Activated CD8-positive, alpha-beta T cell treated with anti-CD3 and anti-CD28 coated beads for 36 hours (primary cell): ENCODE data around the gene MVB12B. TPM values are rescaled to one million over a fixed set of nuclear protein-coding genes. Genes with fewer than 3 reads are reported as not detected.
"Not testable (repeated sequence)": the region's sequence is repeated elsewhere in the genome, so short reads cannot be mapped to it uniquely, and the experiment has no call there.

ENCODE experiments used
- ATAC-seq: fragments of 200-7000 bp; cut with Tn5 transposase; one replicate; pipeline ENCODE4 v1.10.0; 2021; ENCODE audit warnings: mild to moderate bottlenecking, moderate library complexity
- CTCF ChIA-PET: fragments of 350-600 bp; sonication (Branson Sonifier 250); formaldehyde crosslinking; loops from one replicate; lab custom pipeline; 2021; ENCODE audit warnings: antibody characterized with exemption; lab: Charles Lee
- POLR2A ChIA-PET: fragments of 350-600 bp; sonication (Branson Sonifier 250); formaldehyde crosslinking; loops from one replicate; lab custom pipeline; 2021; ENCODE audit warnings: antibody characterized with exemption; lab: Charles Lee
- DNase-seq: peaks from one replicate; pipeline ENCODE4 v3.0.0-alpha.2; 2020
- H3K27ac Mint-ChIP-seq: one replicate; pipeline ENCODE4 v1.8.0; 2021; ENCODE audit warnings: mild to moderate bottlenecking, mixed read lengths
- H3K27me3 Mint-ChIP-seq: one replicate; pipeline ENCODE4 v1.8.0; 2021; ENCODE audit warnings: mixed read lengths
- H3K36me3 Mint-ChIP-seq: one replicate; pipeline ENCODE4 v1.8.0; 2021; ENCODE audit warnings: low read depth, mixed read lengths
- H3K4me1 Mint-ChIP-seq: one replicate; pipeline ENCODE4 v1.8.0; 2021; ENCODE audit warnings: low read depth, mixed read lengths
- H3K4me3 Mint-ChIP-seq: one replicate; pipeline ENCODE4 v1.8.0; 2021; ENCODE audit warnings: mild to moderate bottlenecking, moderate library complexity, mixed read lengths
- H3K9me3 Mint-ChIP-seq: one replicate; pipeline ENCODE4 v1.8.0; 2021; ENCODE audit warnings: mixed read lengths
- intact Hi-C: fragments of 100-400 bp; cut with micrococcal nuclease; formaldehyde crosslinking; loops from one replicate; pipeline ENCODE4 v1.10.0; 2022
- total RNA-seq, 2 experiments: library from RNA; stranded (reverse); gene quantifications; one replicate each; pipeline ENCODE4 v1.2.3, GENCODE V29; 2021
- TF ChIP-seq, protein P1 (sequence below): fragments of 200-600 bp; IDR thresholded peaks from one replicate; pipeline ENCODE4 v1.8.0; 2022; ENCODE audit warnings: antibody characterized with exemption, mild to moderate bottlenecking

MVB12B gene
- total RNA-seq, 2 experiments from 2014 or later: 6.4 to 6.6 TPM

DNA sequence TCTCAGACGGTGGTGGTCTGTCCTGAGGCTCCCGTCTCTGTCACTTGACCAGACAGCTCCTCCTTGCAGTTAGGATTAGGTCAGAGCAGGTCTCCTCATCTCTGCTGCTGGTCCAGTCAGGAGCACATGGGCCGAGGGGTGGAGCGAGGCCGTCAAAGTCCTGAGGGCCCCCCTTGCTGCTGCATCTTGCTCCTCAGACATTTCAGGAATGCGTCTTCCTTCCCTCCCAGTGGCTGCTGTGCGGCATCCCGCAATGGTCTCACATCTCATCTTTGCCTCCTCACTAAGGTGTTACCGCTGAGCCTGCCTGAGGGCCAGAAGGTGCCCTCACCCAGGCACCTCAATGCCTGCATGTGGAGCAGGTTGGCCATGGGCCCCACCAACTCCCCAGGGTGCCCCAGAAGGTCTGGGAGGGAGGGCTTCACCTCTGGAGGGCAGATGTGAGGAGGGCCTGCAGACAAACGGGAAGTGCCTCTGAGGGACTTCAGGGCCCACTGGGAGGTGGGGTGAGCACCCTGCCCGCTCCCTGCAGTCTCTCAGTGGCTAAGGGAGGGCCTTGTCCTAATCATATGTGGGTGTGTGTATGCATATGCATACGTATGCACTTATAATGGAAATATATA lies 149.4 kb downstream of the MVB12B start:
- peaks cover 3% of the 10 kb centered on the region for H3K9me3 Mint-ChIP-seq
- CTCF ChIA-PET: no interaction called here
- POLR2A ChIA-PET: interaction anchor here (0.6 kb wide), 1 partner anchor 1615 kb away, joined by 3 read pairs; the partner anchor contains the start of gene RPL35
- H3K27me3 Mint-ChIP-seq: peaks cover 3% of the 10 kb centered on the region
- ATAC-seq (no peak), DNase-seq (no peak)
- H3K4me1 Mint-ChIP-seq: peaks cover 36% of the 10 kb centered on the region
- peaks cover 3% of the 10 kb centered on the region for H3K36me3 Mint-ChIP-seq
- TF ChIP-seq, protein P1, sequence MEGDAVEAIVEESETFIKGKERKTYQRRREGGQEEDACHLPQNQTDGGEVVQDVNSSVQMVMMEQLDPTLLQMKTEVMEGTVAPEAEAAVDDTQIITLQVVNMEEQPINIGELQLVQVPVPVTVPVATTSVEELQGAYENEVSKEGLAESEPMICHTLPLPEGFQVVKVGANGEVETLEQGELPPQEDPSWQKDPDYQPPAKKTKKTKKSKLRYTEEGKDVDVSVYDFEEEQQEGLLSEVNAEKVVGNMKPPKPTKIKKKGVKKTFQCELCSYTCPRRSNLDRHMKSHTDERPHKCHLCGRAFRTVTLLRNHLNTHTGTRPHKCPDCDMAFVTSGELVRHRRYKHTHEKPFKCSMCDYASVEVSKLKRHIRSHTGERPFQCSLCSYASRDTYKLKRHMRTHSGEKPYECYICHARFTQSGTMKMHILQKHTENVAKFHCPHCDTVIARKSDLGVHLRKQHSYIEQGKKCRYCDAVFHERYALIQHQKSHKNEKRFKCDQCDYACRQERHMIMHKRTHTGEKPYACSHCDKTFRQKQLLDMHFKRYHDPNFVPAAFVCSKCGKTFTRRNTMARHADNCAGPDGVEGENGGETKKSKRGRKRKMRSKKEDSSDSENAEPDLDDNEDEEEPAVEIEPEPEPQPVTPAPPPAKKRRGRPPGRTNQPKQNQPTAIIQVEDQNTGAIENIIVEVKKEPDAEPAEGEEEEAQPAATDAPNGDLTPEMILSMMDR: no peak
- H3K4me3 Mint-ChIP-seq: no peak overlapping the region
- intact Hi-C loops: no loop called here
- H3K27ac Mint-ChIP-seq: no peak overlapping the region

DNA sequence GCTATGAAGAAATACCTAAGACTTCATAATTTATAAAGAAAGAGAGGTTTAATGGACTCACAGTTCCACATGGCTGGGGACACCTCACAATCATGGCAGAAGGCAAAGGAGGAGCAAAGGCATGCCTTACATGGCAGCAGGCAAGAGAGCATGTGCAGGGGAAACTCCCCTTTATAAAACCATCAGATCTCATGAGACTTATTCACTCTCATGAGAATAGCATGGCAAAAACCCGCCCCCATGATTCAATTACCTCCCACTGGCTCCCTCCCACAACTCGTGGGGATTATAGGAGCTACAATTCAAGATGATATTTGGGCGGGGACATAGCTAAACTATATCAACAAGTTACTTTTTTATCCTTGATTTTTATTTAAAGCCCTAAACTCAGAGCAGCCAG lies 150.8 kb downstream of the MVB12B start:
- H3K36me3 Mint-ChIP-seq, POLR2A ChIA-PET, H3K27me3 Mint-ChIP-seq, DNase-seq, H3K27ac Mint-ChIP-seq, ATAC-seq, H3K4me3 Mint-ChIP-seq, intact Hi-C loops, H3K9me3 Mint-ChIP-seq, CTCF ChIA-PET: not testable (repeated sequence)
- peaks cover 25% of the 10 kb centered on the region for H3K4me1 Mint-ChIP-seq

DNA sequence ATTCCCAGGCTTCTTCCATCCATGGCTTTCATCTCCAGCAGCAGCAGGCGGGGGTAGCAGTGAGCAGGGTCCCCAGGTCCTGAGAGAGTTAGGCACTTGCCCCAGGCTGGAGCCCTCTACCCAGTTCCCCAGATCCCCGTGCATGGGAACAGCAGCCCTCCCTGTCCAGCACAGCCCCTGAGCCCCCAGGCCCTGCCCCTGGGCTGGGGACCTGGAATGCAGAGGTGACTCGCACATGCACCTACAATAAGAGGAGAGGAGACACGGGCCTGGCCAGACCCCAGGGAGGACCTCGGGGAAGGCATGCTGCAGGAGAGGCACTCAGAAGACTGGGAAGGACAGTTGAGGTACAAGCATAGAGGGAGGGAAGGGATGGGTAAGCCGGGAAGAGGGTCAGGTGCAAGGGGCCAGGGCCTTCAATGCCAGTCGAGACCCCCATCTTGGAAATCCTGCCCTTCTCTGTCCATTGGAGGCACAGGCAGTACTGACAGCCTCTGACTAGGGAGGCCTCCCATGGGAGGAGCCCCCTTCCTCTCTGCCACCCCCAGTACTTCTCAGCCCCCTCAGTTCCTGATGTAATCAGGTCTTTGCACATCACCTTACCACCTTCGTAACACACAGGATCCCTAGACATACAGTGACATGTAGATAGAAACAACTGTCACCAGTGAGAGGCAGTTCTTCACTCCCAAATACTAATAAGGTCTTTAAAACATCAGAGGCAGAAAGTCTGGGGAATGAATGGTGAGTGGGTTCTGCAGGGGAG lies 151.8 kb downstream of the MVB12B start:
- Mint-ChIP-seq H3K4me3 (no peak overlapping the region), H3K36me3 (peaks cover 3% of the 10 kb centered on the region), H3K9me3 (peaks cover 3% of the 10 kb centered on the region), H3K4me1 (peaks cover 18% of the 10 kb centered on the region), H3K27ac (no peak overlapping the region), H3K27me3 (peaks cover 3% of the 10 kb centered on the region)
- TF ChIP-seq, protein P1: no peak
- DNase-seq: no peak
- ATAC-seq: no peak
- CTCF ChIA-PET: no interaction called here
- POLR2A ChIA-PET: interaction anchor here (0.8 kb wide), 1 partner anchor 13 kb away, joined by 3 read pairs; no protein-coding TSS in a partner anchor
- intact Hi-C loops: no loop called here

DNA sequence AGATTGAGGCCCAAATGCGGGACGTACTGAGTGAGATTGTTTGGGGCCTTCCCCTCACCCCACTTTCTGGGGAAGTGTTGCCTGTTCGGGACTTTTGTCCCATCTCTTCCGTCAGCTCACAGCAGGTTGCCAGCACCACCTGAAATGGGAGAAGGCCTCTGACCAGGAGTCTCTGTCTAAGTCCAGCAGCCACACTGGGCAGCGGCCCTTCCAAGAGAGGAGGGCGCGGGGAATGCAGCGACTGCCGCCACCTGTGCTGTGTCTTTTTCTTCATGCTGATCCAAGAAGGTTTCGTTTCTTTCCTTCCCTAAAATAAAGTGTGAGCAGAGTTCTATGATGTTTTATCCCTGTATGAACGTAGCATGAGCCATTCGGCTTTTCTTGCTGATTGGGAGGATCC lies 152.9 kb downstream of the MVB12B start:
- CTCF ChIA-PET: no interaction called here
- H3K36me3 Mint-ChIP-seq: peaks cover 5% of the 10 kb centered on the region
- TF ChIP-seq, protein P1: no peak

DNA sequence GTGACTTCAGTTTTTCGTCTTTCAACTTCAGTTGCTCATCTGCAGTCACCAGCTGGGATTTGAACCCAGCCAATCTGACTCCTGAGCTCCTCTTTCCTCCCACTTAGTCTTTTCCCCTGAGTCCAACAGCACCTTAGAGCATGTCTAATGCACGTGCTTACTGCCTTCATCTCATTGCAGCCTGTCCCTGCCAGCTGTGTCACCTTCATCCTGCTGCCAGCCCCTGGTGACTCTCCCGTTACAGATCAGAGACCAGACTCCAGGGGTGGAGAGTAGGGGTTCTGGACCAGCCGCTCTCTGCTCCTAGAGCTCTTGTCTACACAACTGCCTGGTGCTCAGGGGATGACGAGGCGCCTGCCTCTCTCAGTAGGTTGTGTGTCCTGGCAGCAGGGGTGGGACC lies 154.2 kb downstream of the MVB12B start:
- Mint-ChIP-seq H3K4me3 (no peak overlapping the region), H3K27ac (no peak overlapping the region), H3K27me3 (no peaks in the 10 kb centered on the region), H3K4me1 (peaks cover 17% of the 10 kb centered on the region), H3K36me3 (peaks cover 5% of the 10 kb centered on the region), H3K9me3 (peaks cover 3% of the 10 kb centered on the region)
- POLR2A ChIA-PET: interaction anchor here (0.5 kb wide), 1 partner anchor 1240 kb away, joined by 4 read pairs; the partner anchor contains the start of gene HSPA5
- TF ChIP-seq, protein P1: no peak
- CTCF ChIA-PET: interaction anchor here (1.6 to 3.7 kb wide), 4 partner anchors 11 to 82 kb away, joined by 5 to 26 read pairs (median 16); no protein-coding TSS in a partner anchor
- DNase-seq (no peak), ATAC-seq (no peak)
- intact Hi-C loops: no loop called here

More for the DNA sequence above, 152.9 kb downstream of the MVB12B start:
- Mint-ChIP-seq H3K9me3 (peaks cover 3% of the 10 kb centered on the region), H3K27ac (no peak overlapping the region), H3K27me3 (no peaks in the 10 kb centered on the region), H3K4me1 (peaks cover 20% of the 10 kb centered on the region), H3K4me3 (no peak overlapping the region)
- intact Hi-C loops: no loop called here
- ATAC-seq (no peak), DNase-seq (no peak)
- POLR2A ChIA-PET: interaction anchor here (0.8 kb wide), 1 partner anchor 12 kb away, joined by 3 read pairs; no protein-coding TSS in a partner anchor
